Kidney epithelial cell (primary cell): ENCODE measurements around the gene TARBP1. TPM values are rescaled to one million over a fixed set of nuclear protein-coding genes. Genes with fewer than 3 reads are reported as not detected.
"Not testable (repeated sequence)": the region's sequence is repeated elsewhere in the genome, so short reads cannot be mapped to it uniquely, and the experiment has no call there.

ENCODE experiments used
- DNase-seq: peaks from one replicate; pipeline ENCODE4 v3.0.0-alpha.2; 2010; ENCODE audit warnings: low read depth
- H3K27me3 ChIP-seq: 2 replicates; pipeline ENCODE4 v1.6.0; 2011; ENCODE audit warnings: low read length; ENCODE audit not compliant: control insufficient read depth, insufficient read depth
- H3K36me3 ChIP-seq: 2 replicates; pipeline ENCODE4 v1.5.1; 2011; ENCODE audit warnings: low read length; ENCODE audit not compliant: control insufficient read depth, insufficient read depth
- H3K4me3 ChIP-seq: 2 replicates; pipeline ENCODE4 v1.5.1; 2011; ENCODE audit warnings: low read depth, mild to moderate bottlenecking, control low read depth, low read length
- CTCF ChIP-seq: IDR thresholded peaks from 2 replicates; pipeline ENCODE4 v1.5.1; 2011; ENCODE audit warnings: mild to moderate bottlenecking, moderate library complexity, low read length, control low read depth, inconsistent platforms; ENCODE audit not compliant: insufficient read depth, poor library complexity, severe bottlenecking
- total RNA-seq: library from RNA; depleted of rRNA; stranded (reverse); fragments of >200 nt; gene quantifications from 2 replicates; pipeline ENCODE4 v1.2.3, GENCODE V29; 2015

Gene TARBP1
- total RNA-seq, 1 donor from 2014 or later = 22.1 TPM

GRCh38 chr1:234401658-234402057 is 77.3 kb downstream of the TARBP1 start:
- H3K36me3 ChIP-seq = no peaks in the 10 kb centered on the region
- H3K4me3 ChIP-seq = no peak overlapping the region
- no peaks in the 10 kb centered on the region for H3K27me3 ChIP-seq
- TF ChIP-seq CTCF = no peak
- DNase-seq = no peak

GRCh38 chr1:234400773-234401172 is 78.2 kb downstream of the TARBP1 start:
- no peak for DNase-seq
- H3K4me3 ChIP-seq = no peak overlapping the region
- no peaks in the 10 kb centered on the region for H3K27me3 ChIP-seq
- no peaks in the 10 kb centered on the region for H3K36me3 ChIP-seq
- TF ChIP-seq CTCF = no peak

- H3K36me3 ChIP-seq, DNase-seq, H3K4me3 ChIP-seq, H3K27me3 ChIP-seq: not testable (repeated sequence)
These were observed 79.5 kb downstream of the TARBP1 start for GRCh38 chr1:234399515-234399914.

- H3K27me3 ChIP-seq = no peaks in the 10 kb centered on the region
- H3K4me3 ChIP-seq = no peak overlapping the region
- TF ChIP-seq CTCF = no peak
- no peak for DNase-seq
- H3K36me3 ChIP-seq = no peaks in the 10 kb centered on the region
These were observed 80.1 kb downstream of the TARBP1 start for GRCh38 chr1:234398849-234399381.

GRCh38 chr1:234397732-234398131 is 81.2 kb downstream of the TARBP1 start:
- H3K4me3 ChIP-seq = no peak overlapping the region
- H3K36me3 ChIP-seq = peaks cover 2% of the 10 kb centered on the region
- DNase-seq = no peak
- no peaks in the 10 kb centered on the region for H3K27me3 ChIP-seq
- TF ChIP-seq CTCF = no peak

GRCh38 chr1:234396871-234397270 is 82.1 kb downstream of the TARBP1 start:
- DNase-seq = no peak
- Histone ChIP-seq H3K4me3 (no peak overlapping the region), H3K36me3 (peaks cover 2% of the 10 kb centered on the region), H3K27me3 (no peaks in the 10 kb centered on the region)
- TF ChIP-seq CTCF = no peak
